DOHH2 (cell line): ENCODE results near the gene MBP.

ENCODE experiments used
- H3F3A ChIP-seq: fragments of 200-600 bp; sonication (generic), shearing (Covaris generic); 2 replicates; pipeline ENCODE4 v1.6.0; 2016; ENCODE audit warnings: antibody characterized with exemption, mild to moderate bottlenecking; ENCODE audit not compliant: control insufficient read depth, insufficient read depth
- H3K27ac ChIP-seq: fragments of 200-600 bp; sonication (generic); 2 replicates; pipeline ENCODE4 v1.5.1; 2014; ENCODE audit warnings: low read depth, mild to moderate bottlenecking, low read length, moderate library complexity
- H3K27me3 ChIP-seq: fragments of 200-600 bp; sonication (generic); 2 replicates; pipeline ENCODE4 v1.6.1; 2014; ENCODE audit warnings: mild to moderate bottlenecking, low read length, mixed read lengths; ENCODE audit not compliant: control insufficient read depth
- H3K36me3 ChIP-seq: fragments of 200-600 bp; sonication (generic); 2 replicates; pipeline ENCODE4 v1.6.1; 2014; ENCODE audit warnings: mild to moderate bottlenecking, low read length, moderate library complexity, mixed read lengths; ENCODE audit not compliant: control insufficient read depth
- H3K4me1 ChIP-seq: fragments of 200-600 bp; sonication (generic); 2 replicates; pipeline ENCODE4 v1.6.1; 2014; ENCODE audit warnings: mild to moderate bottlenecking, low read length, mixed read lengths; ENCODE audit not compliant: control insufficient read depth
- H3K4me2 ChIP-seq: fragments of 200-600 bp; sonication (generic); 2 replicates; pipeline ENCODE4 v1.6.0; 2014; ENCODE audit warnings: mild to moderate bottlenecking, low read length, moderate library complexity
- H3K4me3 ChIP-seq: fragments of 200-600 bp; sonication (generic); 2 replicates; pipeline ENCODE4 v1.5.1; 2014; ENCODE audit warnings: mild to moderate bottlenecking, low read length, mixed read lengths
- H3K79me2 ChIP-seq: fragments of 200-600 bp; sonication (generic); 2 replicates; pipeline ENCODE4 v1.6.1; 2014; ENCODE audit warnings: mild to moderate bottlenecking, low read length, mixed read lengths; ENCODE audit not compliant: control insufficient read depth
- H3K9me2 ChIP-seq: fragments of 200-600 bp; sonication (generic); replicated peaks from 2 replicates; pipeline ENCODE4 v1.6.1; 2014; ENCODE audit warnings: mild to moderate bottlenecking, low read length, mixed read lengths; ENCODE audit not compliant: control insufficient read depth
- H3K9me3 ChIP-seq: fragments of 200-600 bp; sonication (generic); 2 replicates; pipeline ENCODE4 v1.6.1; 2014; ENCODE audit warnings: antibody characterized with exemption, low read length, mixed read lengths; ENCODE audit not compliant: control insufficient read depth, insufficient read depth
- H4K20me1 ChIP-seq: fragments of 200-600 bp; sonication (generic); 2 replicates; pipeline ENCODE4 v1.6.0; 2014; ENCODE audit warnings: low read depth, mild to moderate bottlenecking, antibody characterized with exemption, low read length, moderate library complexity; ENCODE audit not compliant: control insufficient read depth, insufficient read depth
- EZH2phosphoT487 ChIP-seq: fragments of 200-600 bp; sonication (generic); IDR thresholded peaks from 2 replicates; pipeline ENCODE4 v1.6.1; 2017; ENCODE audit warnings: borderline replicate concordance, mild to moderate bottlenecking, antibody characterized with exemption, low read length, moderate library complexity, mixed read lengths
- TF ChIP-seq, protein P1 (sequence below): fragments of 200-600 bp; sonication (generic); IDR thresholded peaks from one replicate; pipeline ENCODE4 v1.5.1; 2014; ENCODE audit warnings: antibody characterized with exemption, mild to moderate bottlenecking, low read depth, low read length; ENCODE audit not compliant: poor library complexity, severe bottlenecking

Gene MBP

DNA sequence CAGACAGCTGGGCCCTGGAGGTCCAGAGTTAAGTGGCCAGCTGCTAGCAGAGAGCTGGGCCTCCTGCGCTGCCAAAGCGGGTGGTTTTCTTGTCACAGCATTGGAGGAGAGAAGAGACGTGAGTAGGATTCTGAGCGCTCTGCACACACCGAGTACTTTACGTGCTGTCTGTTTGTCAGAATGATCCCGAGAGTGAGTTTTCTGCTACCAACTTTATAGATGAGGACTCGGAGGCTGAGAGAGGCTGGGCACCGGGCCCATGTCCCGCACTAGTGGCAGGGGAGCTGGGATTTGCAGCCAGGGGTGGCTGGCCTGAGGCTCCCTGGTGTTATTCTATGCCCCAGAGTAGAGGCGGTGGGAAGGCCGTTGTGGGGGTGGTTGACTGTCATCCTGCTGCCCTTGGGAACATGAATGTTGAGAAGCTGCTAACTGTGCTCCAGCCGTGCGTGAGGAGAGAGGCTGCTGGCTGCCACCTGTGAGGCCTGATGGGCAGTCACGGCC lies 36.3 kb upstream of the MBP start:
- Histone ChIP-seq H4K20me1 (no peaks in the 10 kb centered on the region), H3F3A (no peaks in the 10 kb centered on the region), H3K4me1 (no peaks in the 10 kb centered on the region), H3K4me2 (no peak overlapping the region), H3K79me2 (no peaks in the 10 kb centered on the region), H3K36me3 (no peaks in the 10 kb centered on the region), H3K4me3 (no peak overlapping the region), H3K9me2 (no peaks in the 10 kb centered on the region), H3K27me3 (no peaks in the 10 kb centered on the region), H3K27ac (no peak overlapping the region), H3K9me3 (no peaks in the 10 kb centered on the region)
- TF ChIP-seq EZH2phosphoT487, result no peak
- TF ChIP-seq, protein P1, sequence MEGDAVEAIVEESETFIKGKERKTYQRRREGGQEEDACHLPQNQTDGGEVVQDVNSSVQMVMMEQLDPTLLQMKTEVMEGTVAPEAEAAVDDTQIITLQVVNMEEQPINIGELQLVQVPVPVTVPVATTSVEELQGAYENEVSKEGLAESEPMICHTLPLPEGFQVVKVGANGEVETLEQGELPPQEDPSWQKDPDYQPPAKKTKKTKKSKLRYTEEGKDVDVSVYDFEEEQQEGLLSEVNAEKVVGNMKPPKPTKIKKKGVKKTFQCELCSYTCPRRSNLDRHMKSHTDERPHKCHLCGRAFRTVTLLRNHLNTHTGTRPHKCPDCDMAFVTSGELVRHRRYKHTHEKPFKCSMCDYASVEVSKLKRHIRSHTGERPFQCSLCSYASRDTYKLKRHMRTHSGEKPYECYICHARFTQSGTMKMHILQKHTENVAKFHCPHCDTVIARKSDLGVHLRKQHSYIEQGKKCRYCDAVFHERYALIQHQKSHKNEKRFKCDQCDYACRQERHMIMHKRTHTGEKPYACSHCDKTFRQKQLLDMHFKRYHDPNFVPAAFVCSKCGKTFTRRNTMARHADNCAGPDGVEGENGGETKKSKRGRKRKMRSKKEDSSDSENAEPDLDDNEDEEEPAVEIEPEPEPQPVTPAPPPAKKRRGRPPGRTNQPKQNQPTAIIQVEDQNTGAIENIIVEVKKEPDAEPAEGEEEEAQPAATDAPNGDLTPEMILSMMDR, result no peak

- no peaks in the 10 kb centered on the region for H3K4me1 ChIP-seq
Measured at GRCh38 chr18:77167251-77167650, 34.7 kb upstream of the MBP start.

DNA sequence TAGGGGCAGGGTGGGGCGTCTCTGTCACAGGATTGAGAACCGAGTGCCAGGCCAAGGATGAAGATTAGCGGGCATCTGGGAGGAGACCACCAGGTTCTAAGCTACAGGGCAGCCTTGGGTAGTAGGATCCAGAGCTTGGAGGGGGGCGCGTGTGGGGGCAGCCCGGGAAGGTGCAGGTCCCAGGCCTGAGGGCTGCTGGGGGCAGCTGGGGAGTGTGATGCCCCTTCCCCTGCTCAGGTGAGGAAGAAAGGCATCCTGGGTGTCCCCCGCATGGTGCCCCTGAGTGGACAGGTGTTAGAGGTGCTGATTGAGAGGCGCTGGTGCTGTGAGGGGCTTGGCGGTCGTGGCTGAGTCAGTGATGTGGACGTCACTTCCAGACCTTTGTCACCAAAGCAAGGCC lies 33.9 kb upstream of the MBP start:
- Histone ChIP-seq H3K9me2 (no peaks in the 10 kb centered on the region), H3K4me3 (no peak overlapping the region), H3F3A (no peaks in the 10 kb centered on the region), H3K27ac (no peak overlapping the region), H3K9me3 (no peaks in the 10 kb centered on the region), H3K79me2 (no peaks in the 10 kb centered on the region), H3K4me2 (no peak overlapping the region), H3K27me3 (peaks cover 3% of the 10 kb centered on the region), H3K36me3 (no peaks in the 10 kb centered on the region), H3K4me1 (peaks cover 2% of the 10 kb centered on the region), H4K20me1 (no peaks in the 10 kb centered on the region)
- no peak for TF ChIP-seq EZH2phosphoT487
- TF ChIP-seq, protein P1, result no peak

More at GRCh38 chr18:77167251-77167650, 34.7 kb upstream of the MBP start:
- Histone ChIP-seq H4K20me1 (no peaks in the 10 kb centered on the region), H3K4me2 (no peak overlapping the region), H3K4me3 (no peak overlapping the region), H3K9me2 (no peaks in the 10 kb centered on the region), H3K79me2 (no peaks in the 10 kb centered on the region), H3K36me3 (no peaks in the 10 kb centered on the region), H3K27me3 (peaks cover 2% of the 10 kb centered on the region; the same call in 1 of the 2 replicates), H3F3A (no peaks in the 10 kb centered on the region), H3K27ac (no peak overlapping the region), H3K9me3 (no peaks in the 10 kb centered on the region)
- TF ChIP-seq, protein P1, result no peak
- no peak for TF ChIP-seq EZH2phosphoT487
